Hematopoietic multipotent progenitor cell treated with erythropoietin and hydrocortisone succinate and interleukin-3 and kit ligand, for 6 days (in vitro differentiated cells): ENCODE results near the gene KPTN.
"Not testable (repeated sequence)": the region's sequence is repeated elsewhere in the genome, so short reads cannot be mapped to it uniquely, and the experiment has no call there.

Source experiments
- DNase-seq: peaks from one replicate; pipeline ENCODE4 v3.0.0-alpha.2; 2015

The KPTN gene

GRCh38 chr19:47490847-47491246, 6.8 kb upstream of the KPTN start:
- DNase-seq = no peak

DNA sequence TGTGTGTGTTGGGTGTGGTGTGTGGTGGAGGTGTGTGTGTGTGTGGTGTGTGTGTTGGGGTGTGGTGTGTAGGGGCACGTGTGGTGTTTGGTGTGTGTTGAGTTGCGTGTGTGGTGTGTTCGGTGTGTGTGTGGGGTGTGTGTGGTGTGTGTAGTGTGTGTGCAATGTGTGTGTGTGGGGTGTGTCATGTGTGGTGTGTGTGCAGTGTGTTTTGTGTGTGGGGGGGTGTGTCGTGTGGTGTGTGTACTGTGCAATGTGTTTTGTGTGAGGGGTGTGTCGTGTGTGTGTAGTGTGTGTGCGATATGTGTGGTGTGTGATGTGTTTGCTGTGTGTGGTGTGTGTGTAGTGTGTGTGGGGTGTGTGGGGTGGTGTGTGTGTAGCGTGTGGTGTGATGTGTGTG, 6.0 kb upstream of the KPTN start:
- no peak for DNase-seq

DNA sequence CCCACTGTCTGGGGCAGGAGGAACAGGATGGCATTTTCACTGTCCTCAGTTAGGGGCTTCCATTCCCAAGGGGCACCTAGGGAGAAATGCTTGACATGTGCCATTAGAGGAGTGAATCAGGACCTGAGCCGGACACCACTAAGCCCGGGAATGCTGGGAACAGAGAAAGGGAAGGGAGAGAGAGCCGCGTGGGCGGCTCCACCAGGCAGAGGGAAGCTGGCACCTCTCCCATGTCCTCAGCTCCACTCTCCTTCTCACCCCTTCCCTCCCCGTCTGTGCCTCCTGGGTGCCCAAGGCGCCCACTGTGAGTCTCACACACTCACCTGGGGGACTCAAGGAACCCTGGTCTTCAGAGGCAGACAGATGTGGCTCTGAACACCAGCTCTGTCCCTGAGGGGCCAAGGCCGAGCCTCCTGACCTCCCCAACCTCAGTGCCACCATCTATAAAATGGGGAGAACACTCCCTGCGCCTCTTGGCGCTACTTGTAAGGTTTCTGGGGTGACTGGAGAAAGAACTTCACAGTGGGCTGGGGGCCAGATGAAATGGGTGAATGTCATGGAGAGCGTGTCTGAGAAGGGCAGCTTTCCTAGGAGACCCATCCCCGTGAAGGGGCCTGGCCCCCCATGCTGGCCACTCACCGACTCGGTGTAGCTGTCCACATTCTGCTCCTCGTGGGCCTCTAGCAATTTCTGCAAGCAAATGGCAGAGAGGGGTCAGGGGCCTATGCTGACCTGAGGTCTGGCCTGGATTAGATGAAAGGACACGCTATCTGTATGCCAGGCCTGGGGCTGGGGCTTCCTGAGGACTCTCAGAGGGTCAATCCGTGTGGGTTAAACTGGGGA, 5.3 kb upstream of the KPTN start:
- DNase-seq = no peak

DNA sequence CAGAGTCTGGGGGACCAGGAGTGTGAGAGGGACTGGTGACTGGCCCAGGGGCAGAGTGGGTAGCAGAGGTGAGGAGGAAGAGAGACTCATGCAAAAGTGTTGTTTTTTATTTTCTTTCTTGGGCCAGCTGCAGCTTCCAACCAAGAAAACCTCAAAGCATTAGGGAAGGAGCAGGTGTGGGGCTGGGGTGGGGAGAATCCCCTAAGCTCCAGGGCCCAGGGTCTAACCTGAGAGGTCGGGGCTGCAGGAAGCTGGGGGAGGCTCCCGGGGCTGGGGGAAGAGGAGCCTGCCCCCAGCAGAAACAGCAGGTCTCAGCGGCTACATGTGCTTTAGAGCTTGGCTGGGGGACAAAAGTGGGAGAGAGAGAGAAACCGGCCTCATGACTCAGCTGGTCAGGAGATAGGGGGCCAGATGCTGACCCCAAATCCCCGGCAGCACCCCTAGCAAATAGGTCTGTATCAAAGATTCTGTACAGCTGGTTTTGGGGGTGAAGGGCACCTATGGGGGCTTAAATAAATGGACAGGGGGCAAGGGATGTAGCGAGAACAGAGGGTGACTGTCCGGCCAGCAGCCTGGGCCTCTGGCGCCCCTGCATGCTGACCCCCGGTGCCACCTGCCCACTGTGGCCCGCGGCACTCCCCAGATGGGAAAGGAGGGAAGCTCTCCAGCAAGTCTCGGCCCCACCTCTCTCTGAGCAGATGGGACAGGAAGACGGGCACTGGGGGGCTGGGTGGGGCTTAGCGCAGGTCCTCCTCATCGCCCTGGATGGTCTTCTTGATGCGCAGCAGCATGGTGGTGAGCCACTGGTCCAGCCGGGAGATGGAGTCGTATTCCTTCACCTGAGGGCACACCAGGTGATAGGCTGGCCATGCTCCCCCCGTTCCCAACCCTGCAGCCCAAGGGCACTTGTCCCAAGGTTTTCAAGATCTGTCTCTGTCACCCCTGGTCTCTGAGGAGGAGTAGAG, 3.8 kb upstream of the KPTN start:
- DNase-seq = no peak

- DNase-seq = peak; percentile 50
These were observed 2.9 kb upstream of the KPTN start for GRCh38 chr19:47486900-47487299.

DNA sequence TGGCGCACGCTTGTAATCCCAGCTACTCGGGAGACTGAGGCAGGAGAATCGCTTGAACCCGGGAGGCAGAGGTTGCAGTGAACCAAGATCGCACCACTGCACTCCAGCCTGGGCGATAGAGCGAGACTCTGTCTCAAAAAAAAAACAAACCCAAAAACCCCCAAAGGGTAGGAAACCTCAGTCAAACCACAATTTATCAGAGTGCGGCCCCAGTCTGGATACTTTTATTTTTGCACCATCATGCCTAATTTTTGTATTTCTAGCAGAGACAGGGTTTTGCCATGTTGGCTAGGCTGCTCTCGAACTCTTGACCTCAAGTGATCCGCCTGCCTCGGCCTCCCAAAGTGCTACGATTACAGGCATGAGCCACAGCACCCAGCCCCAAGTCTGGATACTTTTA, 2.2 kb upstream of the KPTN start:
- DNase-seq = not testable (repeated sequence)

- DNase-seq = no peak
These were observed 1.2 kb upstream of the KPTN start for GRCh38 chr19:47485210-47485609.

GRCh38 chr19:47483200-47483599, 819 bp downstream of the KPTN start:
- no peak for DNase-seq

DNA sequence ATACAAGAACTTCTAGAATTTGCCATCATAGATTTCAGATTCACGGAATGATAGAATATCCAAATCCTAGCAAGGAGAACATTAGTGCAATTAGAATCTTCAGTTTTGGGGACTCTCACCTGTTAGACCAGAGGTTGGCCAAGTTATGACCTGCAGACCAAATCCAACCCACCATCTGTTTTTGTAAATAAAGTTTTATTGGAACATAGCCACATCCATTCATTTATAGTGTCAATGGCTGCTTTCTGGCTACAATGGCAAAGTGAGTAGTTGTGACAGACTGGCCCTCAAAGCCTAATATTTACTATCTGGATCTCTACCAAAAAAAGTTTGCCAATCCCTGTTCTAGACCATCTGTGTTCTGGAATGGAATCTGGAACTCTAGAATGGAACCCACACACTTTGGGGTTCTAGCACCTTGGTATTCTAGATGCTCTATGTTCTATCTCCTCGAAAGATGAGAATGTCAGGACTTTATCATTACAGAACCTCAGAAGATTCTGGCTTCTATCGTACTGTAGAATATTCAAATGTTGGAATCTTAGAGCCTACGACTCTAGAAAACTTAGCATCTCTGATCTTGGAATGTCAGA, 2.5 kb downstream of the KPTN start:
- DNase-seq = no peak

- DNase-seq = no peak
These were observed 3.4 kb downstream of the KPTN start for GRCh38 chr19:47480658-47481057.

DNA sequence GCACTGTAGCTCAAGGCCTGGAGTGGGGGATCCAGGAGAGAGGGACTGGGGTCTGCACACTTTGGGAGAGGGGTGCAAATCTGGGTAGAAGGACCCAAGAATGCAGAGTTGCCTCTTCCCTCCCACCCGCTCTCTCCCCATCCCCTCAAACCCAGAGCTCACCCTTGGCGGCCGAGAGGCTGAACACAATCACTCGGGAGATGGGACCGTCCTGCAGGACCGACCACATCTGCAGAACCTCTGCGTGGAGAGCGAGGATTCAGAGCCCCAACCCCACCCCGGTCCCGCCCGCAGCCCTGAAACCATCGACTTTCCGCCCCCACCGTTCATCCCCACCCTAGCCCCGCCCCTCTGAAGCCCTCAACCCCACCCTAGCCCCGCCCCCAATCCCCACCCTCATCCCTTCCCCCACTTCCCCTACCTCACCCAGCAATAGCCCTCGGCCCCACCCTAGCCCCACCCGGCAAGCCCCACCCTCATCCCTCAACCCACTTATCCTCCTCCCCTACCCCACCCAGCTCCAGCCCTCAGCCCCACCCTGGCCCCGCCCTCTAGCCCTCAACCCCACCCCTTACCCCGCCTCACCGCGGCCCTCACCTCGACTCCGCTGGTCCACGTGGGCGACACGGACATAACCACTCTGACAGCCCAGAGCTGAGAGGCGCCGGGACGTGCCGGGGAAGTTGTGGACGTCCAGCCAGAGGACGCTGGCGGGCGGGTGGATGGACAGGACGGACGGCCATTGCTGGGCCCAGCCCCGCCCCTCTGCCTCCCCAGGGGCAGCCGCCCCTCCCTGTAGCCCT, 4.1 kb downstream of the KPTN start:
- peak; percentile 66 for DNase-seq

DNA sequence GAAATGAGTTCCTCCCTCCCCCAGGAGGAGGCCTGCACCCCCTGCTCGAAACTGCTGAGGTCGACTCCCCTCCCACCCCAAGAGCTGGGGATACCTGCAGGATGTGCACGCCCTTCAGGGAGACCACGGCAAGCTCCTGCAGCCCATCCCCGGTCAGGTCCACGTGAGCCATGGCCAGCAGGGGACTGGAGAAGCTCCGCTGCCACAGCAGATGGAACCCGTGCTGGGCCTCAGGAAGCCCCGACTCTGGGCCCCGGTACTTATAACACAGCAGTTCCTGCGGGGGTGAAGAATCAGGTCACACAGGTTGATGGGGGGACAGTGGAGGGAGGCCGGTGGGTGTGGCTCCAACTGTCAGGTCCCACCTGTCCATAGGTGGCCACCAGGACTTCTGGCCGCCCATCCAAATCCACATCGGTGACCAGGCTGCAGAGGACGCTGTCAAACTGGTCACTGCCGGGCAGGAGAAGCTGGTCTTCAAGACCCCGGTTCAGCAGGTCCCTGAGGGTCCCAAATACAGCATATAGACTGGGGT, 7.5 kb downstream of the KPTN start:
- no peak for DNase-seq

GRCh38 chr19:47475465-47475864, 8.6 kb downstream of the KPTN start:
- DNase-seq = no peak

DNA sequence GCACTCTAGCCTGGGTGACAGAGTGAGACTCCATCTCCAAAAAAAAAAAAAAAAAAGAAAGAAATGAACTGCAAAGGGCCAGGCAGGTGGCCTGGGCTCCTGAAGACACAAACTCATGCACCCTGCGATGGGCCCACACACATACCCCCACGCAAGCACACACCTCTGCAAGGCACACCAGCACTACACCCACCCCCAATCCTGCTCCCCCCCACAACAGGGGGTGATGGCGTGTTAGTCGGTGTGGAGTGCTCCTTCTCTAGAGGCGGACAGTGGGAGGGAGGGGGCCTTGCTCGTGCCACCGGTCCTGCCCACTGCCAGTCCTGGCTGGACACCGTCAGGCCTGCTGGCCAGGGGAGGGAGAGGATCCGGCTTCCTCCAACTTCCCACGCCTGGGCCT, 10.7 kb downstream of the KPTN start:
- DNase-seq = no peak

DNA sequence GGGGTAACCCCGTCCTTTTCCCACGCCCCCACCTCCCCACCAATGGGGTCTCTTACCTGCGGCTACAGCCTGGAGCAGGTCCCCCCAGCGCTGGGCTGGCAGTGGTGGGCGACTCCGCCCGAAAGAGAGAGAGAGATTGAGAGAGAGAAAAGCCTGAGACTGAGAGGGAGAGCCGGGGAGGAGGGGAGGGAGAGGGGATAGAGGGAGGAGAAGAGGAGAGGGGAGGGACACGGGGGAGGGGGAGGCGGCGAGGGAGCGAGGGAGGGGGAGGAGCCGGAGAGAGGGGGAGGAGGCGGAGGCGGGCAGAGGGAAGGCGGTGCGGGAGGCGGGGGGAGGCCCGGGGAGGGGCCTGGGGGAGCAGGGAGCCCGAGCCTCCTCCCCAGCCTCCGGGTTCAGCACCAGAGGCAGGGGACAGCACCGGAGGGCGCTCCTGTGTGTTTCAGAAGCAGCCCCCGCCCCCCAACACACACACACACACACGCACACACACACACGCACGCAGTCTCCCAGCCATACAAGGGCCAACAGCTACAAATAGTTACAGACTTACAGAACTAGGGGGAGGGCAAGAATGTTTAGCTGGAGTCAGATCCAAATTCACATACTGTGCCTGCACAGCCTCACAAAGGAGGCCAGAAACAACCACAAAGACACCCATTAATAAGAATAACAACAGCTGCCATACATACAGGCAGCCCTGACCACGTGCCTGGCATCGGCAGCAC, 12.1 kb downstream of the KPTN start, which contains the start of gene SLC8A2:
Gene SLC8A2 (minus strand): TSS at position 161 of the 725 bp plus-strand sequence. CDS start 5,490 bp downstream, outside the sequence.
- peak; percentile 80 for DNase-seq

- DNase-seq = no peak
These were observed 12.7 kb downstream of the KPTN start for GRCh38 chr19:47471381-47471732.

GRCh38 chr19:47470447-47471195, 13.4 kb downstream of the KPTN start:
- no peak for DNase-seq

DNA sequence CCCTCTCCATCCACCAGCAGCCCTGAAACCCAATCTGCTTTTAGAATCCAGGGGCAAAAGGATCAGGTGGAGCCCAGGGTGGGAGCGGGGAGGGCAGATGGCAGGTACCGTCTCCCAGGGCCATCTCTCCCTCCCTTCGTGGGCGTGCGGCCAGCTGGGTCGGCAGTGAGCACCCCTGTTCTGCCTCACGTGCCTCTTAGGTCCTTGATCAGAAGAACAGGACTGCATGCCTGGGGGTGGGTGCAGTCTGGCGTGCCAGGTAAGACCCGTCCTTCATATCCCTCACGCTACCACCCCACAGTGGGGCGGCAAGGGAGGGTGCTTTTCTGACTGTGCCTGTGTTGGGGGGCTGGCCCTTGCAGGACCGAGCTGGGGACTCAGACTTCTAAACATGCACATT, 14.3 kb downstream of the KPTN start:
- DNase-seq = no peak

- DNase-seq = no peak
These were observed 14.7 kb downstream of the KPTN start for GRCh38 chr19:47469363-47469700.

GRCh38 chr19:47467914-47468313, 16.1 kb downstream of the KPTN start:
- no peak for DNase-seq

DNA sequence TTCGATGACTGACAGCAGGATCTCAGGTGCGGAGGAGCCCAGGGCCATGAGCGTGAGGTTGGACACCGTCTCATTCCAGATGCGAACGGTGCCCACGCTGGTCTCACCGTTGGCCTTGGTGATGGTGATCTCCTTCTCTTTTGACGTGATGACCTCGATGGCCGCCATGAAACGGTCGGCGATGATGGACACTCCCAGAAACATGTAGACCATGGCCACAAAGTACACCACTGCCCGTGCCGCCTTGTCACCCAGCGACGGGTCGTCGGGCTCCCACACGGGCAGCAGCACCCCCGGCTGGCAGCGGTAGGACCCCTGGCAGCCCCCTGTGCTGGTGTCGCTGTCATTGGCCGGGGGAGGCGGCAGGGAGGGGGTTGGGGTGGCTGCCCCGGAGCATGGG, 18.1 kb downstream of the KPTN start:
- DNase-seq = no peak
